Endodermal cell (in vitro differentiated cells): Measurements from ENCODE around the gene KNSTRN. TPM values are rescaled to one million over a fixed set of nuclear protein-coding genes. Genes with fewer than 3 reads are reported as not detected.

ENCODE experiments used
- DNase-seq: peaks from one replicate; pipeline ENCODE4 v3.0.0-alpha.2; 2017
- H3K27ac ChIP-seq: 2 replicates; pipeline ENCODE4 v1.5.1; 2013; ENCODE audit warnings: mild to moderate bottlenecking, low read depth, low read length, moderate library complexity
- H3K27me3 ChIP-seq: 2 replicates; pipeline ENCODE4 v1.6.1; 2013; ENCODE audit warnings: mild to moderate bottlenecking, low read length, moderate library complexity; ENCODE audit not compliant: insufficient read depth, control insufficient read depth, poor library complexity, severe bottlenecking
- H3K36me3 ChIP-seq: 2 replicates; pipeline ENCODE4 v1.7.0; 2013; ENCODE audit warnings: mild to moderate bottlenecking, low read length, moderate library complexity; ENCODE audit not compliant: control insufficient read depth, insufficient read depth
- H3K4me1 ChIP-seq: one replicate; pipeline ENCODE4 v1.7.0; 2013; ENCODE audit warnings: low read length; ENCODE audit not compliant: control insufficient read depth, insufficient read depth
- H3K4me3 ChIP-seq: 2 replicates; pipeline ENCODE4 v1.5.1; 2013; ENCODE audit warnings: mild to moderate bottlenecking, low read length, moderate library complexity
- H3K9ac ChIP-seq: 2 replicates; pipeline ENCODE4 v1.6.1; 2013; ENCODE audit warnings: mild to moderate bottlenecking, low read length, moderate library complexity; ENCODE audit not compliant: poor library complexity, severe bottlenecking; ENCODE audit errors: extremely low read depth
- H3K9me3 ChIP-seq: 2 replicates; pipeline ENCODE4 v1.6.1; 2013; ENCODE audit warnings: mild to moderate bottlenecking, low read length, moderate library complexity; ENCODE audit not compliant: control insufficient read depth
- H3K27ac Mint-ChIP-seq: 2 replicates; pipeline ENCODE4 v1.8.0; 2020; ENCODE audit warnings: mixed read lengths
- H3K27me3 Mint-ChIP-seq: 2 replicates; pipeline ENCODE4 v1.8.0; 2021; ENCODE audit warnings: mild to moderate bottlenecking, mixed read lengths; ENCODE audit not compliant: insufficient read depth
- H3K36me3 Mint-ChIP-seq: 2 replicates; pipeline ENCODE4 v1.8.0; 2020; ENCODE audit warnings: low read depth, mixed read lengths
- H3K4me1 Mint-ChIP-seq: 2 replicates; pipeline ENCODE4 v1.8.0; 2020; ENCODE audit warnings: mixed read lengths
- H3K4me3 Mint-ChIP-seq: 2 replicates; pipeline ENCODE4 v1.8.0; 2020; ENCODE audit warnings: mild to moderate bottlenecking, moderate library complexity, mixed read lengths
- H3K9me3 Mint-ChIP-seq: 2 replicates; pipeline ENCODE4 v1.8.0; 2020; ENCODE audit warnings: mild to moderate bottlenecking, mixed read lengths
- CTCF ChIP-seq: fragments of 200-600 bp; sonication (generic); conservative IDR thresholded peaks from 2 replicates; pipeline ENCODE4 v1.5.0; 2021; ENCODE audit warnings: antibody characterized with exemption, mild to moderate bottlenecking
- WGBS, 2 experiments: methylation state at CpG; one replicate each; pipeline versions ENCODE4 v1.1.5 to v1.1.7; 2013; ENCODE audit warnings: missing lambda C conversion rate in 2 of 2, mixed read lengths in 1 of 2; ENCODE audit not compliant: insufficient coverage in 1 of 2, insufficient read length in 1 of 2; 5-methylcytosine and 5-hydroxymethylcytosine counted together
- total RNA-seq, 2 donors: library from RNA; stranded (reverse); fragmentation: NEBNext Ultra II Directional in 1 of 2; extraction: Animal tissue kit (Norgen Biotek cat#: 25700) in 1 of 2; gene quantifications; 2 replicates in 1 of 2; 3 replicates in 1 of 2; pipeline ENCODE4 v1.2.1, GENCODE V29; 2021

Gene KNSTRN
- total RNA-seq, 2 donors from 2014 or later, result 57.6 to 92.4 TPM

GRCh38 chr15:40366457-40367370 lies 15.8 kb upstream of the KNSTRN start:
- Mint-ChIP-seq H3K4me1 (no peaks in the 10 kb centered on the region), H3K36me3 (no peaks in the 10 kb centered on the region), H3K9me3 (no peaks in the 10 kb centered on the region), H3K4me3 (no peak overlapping the region), H3K27me3 (peaks cover 63% of the 10 kb centered on the region), H3K27ac (no peak overlapping the region)
- H3K36me3 ChIP-seq, result no peaks in the 10 kb centered on the region
- no peaks in the 10 kb centered on the region for H3K9me3 ChIP-seq
- H3K27ac ChIP-seq, result no peak overlapping the region
- H3K27me3 ChIP-seq, result peaks cover 51% of the 10 kb centered on the region
- H3K4me3 ChIP-seq, result no peak overlapping the region
- no peaks in the 10 kb centered on the region for H3K4me1 ChIP-seq
- H3K9ac ChIP-seq, result no peak overlapping the region
- 94 to 96% methylated on average over 10 to 14 of the region's 14 CpGs for WGBS, 2 experiments
- no peak for TF ChIP-seq CTCF
- DNase-seq, result peak; percentile 38

DNA sequence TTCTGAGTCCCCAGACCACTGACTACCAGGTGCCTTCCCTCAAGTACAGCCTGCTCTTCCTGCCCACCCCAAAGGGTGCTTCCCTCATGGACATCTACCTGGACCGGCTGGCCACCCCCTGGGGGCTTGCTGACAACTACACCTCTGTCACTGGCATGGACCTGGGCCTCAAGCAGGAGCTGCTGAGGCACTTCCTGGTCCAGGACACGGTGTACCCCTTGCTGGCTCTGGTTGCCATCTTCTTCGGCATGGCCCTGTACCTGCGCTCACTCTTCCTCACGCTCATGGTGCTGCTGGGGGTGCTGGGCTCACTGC lies 15.2 kb upstream of the KNSTRN start:
- H3K9me3 Mint-ChIP-seq, result no peaks in the 10 kb centered on the region
- H3K4me1 ChIP-seq, result no peaks in the 10 kb centered on the region
- no peak for DNase-seq
- H3K4me3 Mint-ChIP-seq, result no peak overlapping the region
- no peaks in the 10 kb centered on the region for H3K9me3 ChIP-seq
- no peaks in the 10 kb centered on the region for H3K36me3 Mint-ChIP-seq
- H3K27ac ChIP-seq, result no peak overlapping the region
- no peak overlapping the region for H3K4me3 ChIP-seq
- peaks cover 45% of the 10 kb centered on the region for H3K27me3 ChIP-seq
- H3K4me1 Mint-ChIP-seq, result no peaks in the 10 kb centered on the region
- H3K27ac Mint-ChIP-seq, result no peak overlapping the region
- WGBS, 2 experiments, result 94 to 97% methylated on average over 4 to 5 of the region's 5 CpGs
- H3K9ac ChIP-seq, result no peak overlapping the region
- TF ChIP-seq CTCF, result no peak
- H3K27me3 Mint-ChIP-seq, result peaks cover 57% of the 10 kb centered on the region
- H3K36me3 ChIP-seq, result no peaks in the 10 kb centered on the region

GRCh38 chr15:40367686-40368611 lies 14.6 kb upstream of the KNSTRN start:
- H3K36me3 ChIP-seq, result no peaks in the 10 kb centered on the region
- Mint-ChIP-seq H3K36me3 (no peaks in the 10 kb centered on the region), H3K27ac (no peak overlapping the region), H3K9me3 (no peaks in the 10 kb centered on the region), H3K4me1 (no peaks in the 10 kb centered on the region), H3K4me3 (no peak overlapping the region), H3K27me3 (peaks cover 52% of the 10 kb centered on the region)
- peaks cover 42% of the 10 kb centered on the region for H3K27me3 ChIP-seq
- peak; percentile 90 for TF ChIP-seq CTCF
- no peak overlapping the region for H3K9ac ChIP-seq
- no peak overlapping the region for H3K4me3 ChIP-seq
- DNase-seq, result peak; percentile 96
- no peaks in the 10 kb centered on the region for H3K9me3 ChIP-seq
- no peak overlapping the region for H3K27ac ChIP-seq
- H3K4me1 ChIP-seq, result no peaks in the 10 kb centered on the region
- WGBS, 2 experiments, result 30 to 53% methylated on average over 44 to 91 of the region's 91 CpGs
